Measurements from ENCODE around the gene LCTL. TPM values are rescaled to one million over a fixed set of nuclear protein-coding genes. Genes with fewer than 3 reads are reported as not detected.
"Not testable (repeated sequence)": the region's sequence is repeated elsewhere in the genome, so short reads cannot be mapped to it uniquely, and the experiment has no call there.

LCTL gene
- polyA plus RNA-seq, 1 donor = 0.42 TPM

DNA sequence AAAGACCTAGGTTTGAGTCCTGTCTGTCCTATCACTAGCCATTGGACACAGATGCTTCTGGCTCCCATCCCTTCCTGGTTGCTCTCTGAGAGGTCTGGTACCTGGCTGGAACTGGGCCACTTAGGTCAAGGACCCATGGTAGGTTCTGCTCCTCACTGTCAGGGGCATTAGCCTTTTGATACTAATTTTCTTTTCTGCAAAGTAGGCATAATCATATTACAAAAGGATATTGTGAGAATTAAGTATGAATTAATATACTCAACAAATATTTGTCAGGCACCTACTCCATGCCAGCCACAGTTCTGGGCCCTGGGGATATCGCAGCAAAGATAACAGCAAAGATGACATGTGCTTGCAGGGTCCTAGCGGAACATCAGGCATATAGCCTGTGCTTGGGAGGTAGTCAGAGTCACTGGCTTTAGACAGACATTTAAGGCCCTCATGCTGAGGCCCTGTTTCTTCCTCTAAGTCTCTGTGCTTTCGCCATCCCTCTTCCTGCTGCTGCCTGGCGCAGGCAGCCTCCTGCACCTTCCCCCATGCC, 25.6 kb upstream of the LCTL start:
- DNase-seq = no peak

- no peak for DNase-seq
These were observed 24.6 kb upstream of the LCTL start for GRCh38 chr15:66590435-66590834.

- not testable (repeated sequence) for DNase-seq
These were observed 23.6 kb upstream of the LCTL start for GRCh38 chr15:66589429-66589828.

DNA sequence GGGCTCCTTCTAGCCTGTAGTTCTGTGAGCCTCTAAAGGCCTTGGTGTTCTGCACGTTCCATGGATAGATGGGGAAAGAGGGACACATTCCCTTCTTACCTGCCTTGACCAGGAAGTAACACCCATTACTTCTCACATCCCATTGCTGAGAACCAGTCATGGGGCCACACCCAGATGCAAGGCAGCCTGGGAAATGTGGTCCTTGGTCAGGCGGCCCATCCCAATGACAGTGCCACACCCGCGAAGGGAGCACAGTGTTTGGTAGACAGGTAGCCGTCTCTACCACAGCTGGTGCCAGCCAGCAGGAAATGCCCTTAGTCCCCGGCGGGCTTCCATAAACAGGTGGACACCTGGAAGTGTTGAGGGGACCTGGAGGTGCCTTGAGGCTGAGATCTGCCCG, 23.2 kb upstream of the LCTL start:
- no peak for DNase-seq

DNA sequence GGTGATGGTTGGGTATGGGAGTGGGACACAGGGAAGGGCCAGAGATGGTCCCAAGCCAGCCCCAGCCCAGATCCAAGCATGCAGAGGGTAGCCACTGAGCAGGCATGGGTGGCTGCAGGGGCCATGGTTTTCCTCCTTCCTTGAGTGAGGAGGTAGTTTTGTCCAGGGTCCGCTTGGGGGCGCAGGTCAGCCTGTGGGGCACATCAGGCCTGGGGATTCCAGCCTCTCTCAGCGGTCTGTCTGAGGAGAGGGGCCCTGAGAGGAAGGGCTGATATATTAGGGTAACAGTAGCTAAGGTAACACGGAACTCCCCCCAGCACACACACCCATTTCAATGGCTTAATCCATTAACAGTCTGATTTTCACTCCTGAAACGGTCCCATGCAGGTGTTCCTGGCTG, 22.7 kb upstream of the LCTL start:
- no peak for DNase-seq

DNA sequence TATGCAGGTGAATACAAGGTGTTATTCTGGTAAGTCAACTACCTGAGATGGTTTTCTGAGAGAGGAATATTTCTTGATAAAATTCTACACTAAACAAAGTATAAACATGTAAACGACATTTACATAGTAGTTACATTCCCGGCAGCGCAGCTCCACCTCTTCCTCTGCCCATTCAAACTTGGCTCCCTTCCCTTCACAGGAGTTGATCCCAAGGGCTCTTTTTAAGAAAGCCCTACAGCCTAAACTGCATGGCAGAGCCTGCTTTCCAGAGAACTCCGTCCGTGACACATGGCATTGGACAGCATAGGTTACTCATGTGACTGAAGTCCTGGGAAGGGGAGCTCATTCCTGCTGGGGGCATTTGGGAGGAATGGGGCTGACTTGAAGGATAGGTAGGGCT, 22.0 kb upstream of the LCTL start:
- no peak for DNase-seq

DNA sequence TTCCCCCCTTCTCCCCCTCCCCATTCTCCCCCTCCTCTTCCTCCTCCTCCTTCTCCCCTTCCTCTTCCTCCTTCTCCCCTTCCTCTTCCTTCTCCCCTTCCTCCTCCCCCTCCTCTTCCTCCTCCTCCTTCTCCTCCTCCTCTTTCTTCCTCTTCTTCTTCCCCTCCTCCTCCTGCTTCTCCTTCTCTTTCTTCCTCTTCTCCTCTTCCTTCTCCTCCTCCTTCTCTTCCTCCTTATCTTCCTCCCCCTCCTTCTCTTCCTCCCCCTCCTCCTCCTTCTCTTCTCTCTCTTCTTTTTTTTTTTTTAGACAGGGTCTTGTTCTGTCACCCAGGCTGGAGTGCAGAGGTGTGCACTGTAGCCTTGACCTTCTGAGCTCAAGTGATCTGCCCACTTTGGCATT, 21.2 kb upstream of the LCTL start:
- DNase-seq = no peak

- no peak for DNase-seq
These were observed 20.6 kb upstream of the LCTL start for GRCh38 chr15:66586155-66586976.

- no peak for DNase-seq
These were observed 16.3 kb upstream of the LCTL start for GRCh38 chr15:66581972-66582537.

DNA sequence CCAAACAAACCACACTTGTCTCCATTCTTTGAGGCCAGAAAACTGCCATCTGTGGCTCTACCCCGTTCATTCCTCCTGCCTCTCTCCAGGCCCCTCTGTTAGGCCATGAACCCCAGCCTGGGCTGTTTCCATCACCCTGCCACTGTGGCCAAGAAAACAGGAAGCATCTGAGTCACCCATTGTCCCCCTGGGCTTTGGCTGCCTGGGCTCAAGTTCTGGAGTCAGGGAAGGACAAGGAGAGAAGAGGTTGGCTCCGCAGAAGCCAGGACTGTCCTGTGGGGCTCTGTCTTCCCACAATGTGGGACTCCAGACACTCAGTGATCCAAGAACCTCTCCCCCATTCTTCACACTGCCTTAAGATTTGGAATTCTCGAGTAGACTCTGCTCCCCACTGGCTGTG, 14.8 kb upstream of the LCTL start:
- DNase-seq = no peak

- no peak for DNase-seq
These were observed 12.6 kb upstream of the LCTL start for GRCh38 chr15:66578286-66578875.

GRCh38 chr15:66574596-66574950, 8.8 kb upstream of the LCTL start:
- no peak for DNase-seq

GRCh38 chr15:66573719-66574595, 8.2 kb upstream of the LCTL start:
- no peak for DNase-seq

DNA sequence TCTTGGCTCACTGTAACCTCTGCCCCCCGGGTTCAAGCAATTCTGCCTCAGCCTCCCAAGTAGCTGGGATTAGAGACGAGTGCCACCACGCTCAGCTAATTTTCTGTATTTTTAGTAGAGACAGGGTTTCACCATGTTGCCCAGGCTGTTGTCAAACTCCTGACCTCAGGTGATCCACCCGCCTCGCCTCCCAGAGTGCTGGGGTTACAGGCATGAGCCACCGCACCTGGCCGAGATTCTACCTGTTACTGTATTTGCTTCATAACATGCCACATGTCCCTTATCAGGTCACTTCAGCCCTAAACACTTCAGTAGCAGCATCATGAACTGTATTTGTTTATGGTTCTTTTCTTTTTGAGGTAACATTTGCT, 7.5 kb upstream of the LCTL start:
- DNase-seq = no peak

DNA sequence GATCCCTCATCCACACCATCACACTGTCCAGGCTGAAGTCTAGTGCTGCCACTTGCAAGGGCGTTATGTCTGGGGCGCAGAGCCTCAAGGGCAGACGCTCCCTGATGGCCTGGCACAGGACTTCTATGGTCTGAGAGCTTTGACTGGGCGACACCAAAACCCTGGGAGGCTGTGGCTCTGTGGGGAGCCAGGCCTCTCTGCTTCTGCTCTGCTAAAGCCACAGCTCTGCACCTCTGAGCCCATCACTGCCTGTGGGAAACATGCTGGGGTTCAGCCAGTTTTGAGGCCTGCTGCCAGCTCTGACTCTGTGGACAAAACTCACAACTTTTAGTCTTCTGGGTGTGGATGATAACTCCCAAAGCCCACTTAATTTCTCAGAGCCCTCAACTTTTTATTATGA, 6.3 kb upstream of the LCTL start:
- no peak for DNase-seq

GRCh38 chr15:66570842-66571478, 5.2 kb upstream of the LCTL start:
- no peak for DNase-seq

DNA sequence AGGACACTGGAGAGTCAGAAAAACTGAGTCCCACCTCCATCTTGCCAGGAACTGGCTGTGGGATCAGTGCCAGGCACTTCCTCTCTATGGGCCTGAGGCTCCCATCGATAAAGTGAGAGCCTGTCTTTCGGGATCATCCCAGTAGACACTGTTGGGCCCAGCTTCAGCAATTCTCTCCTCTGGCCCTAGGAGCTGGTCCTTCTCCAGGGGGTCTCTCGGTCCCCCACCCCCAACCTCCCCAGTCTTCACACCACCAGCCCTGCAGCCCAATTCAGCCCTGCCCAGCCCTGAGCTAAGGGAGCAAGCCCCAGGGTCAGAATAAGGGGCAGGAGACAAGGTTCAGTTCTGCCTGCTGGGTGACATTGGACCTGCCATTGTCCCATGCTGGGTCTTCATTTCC, 4.5 kb upstream of the LCTL start:
- DNase-seq = no peak

- no peak for DNase-seq
These were observed 3.8 kb upstream of the LCTL start for GRCh38 chr15:66569461-66570137.

DNA sequence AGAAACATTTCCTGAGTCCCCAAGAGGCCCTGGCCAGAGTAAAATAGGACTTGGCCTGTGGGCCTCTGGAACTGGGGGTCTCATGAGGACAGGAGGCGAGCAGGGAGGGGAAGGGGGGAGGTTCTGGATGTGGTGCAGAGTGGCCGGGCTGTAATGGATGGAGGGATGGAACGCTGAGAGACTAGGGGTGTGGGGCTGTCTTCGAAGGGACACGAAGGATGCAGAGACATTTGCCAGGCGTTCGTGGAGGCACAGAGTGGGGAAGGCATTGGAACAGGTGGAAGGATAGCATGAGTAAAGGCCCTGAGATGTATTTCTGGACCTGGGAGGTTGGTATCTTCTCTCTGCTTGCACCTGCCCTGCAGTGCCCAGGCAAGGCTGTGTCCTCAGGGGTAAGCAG, 2.1 kb upstream of the LCTL start:
- DNase-seq = no peak

GRCh38 chr15:66566963-66567531, 1.2 kb upstream of the LCTL start:
- DNase-seq = peak; percentile 60

- DNase-seq = no peak
These were observed 607 bp downstream of the LCTL start for GRCh38 chr15:66565141-66565641.
